Dendritic cell treated with granulocyte-macrophage colony-stimulating factor and Interleukin-4, amounts not matched to agents 40 ng/mL and 50 ng/mL, for 4 days (primary cell): ENCODE measurements around the gene ZFAND4.
A peak's percentile ranks its signal among the peaks of the same experiment; 100 is the strongest.
"Not testable (repeated sequence)": the region's sequence is repeated elsewhere in the genome, so short reads cannot be mapped to it uniquely, and the experiment has no call there.

Experiments used
- H3K27ac Mint-ChIP-seq: one replicate; pipeline ENCODE4 v1.8.0; 2022; ENCODE audit warnings: mild to moderate bottlenecking, mixed read lengths
- H3K27me3 Mint-ChIP-seq: one replicate; pipeline ENCODE4 v1.8.0; 2022; ENCODE audit warnings: mild to moderate bottlenecking, mixed read lengths
- H3K36me3 Mint-ChIP-seq: one replicate; pipeline ENCODE4 v1.8.0; 2022; ENCODE audit warnings: low read depth, mixed read lengths
- H3K4me1 Mint-ChIP-seq: one replicate; pipeline ENCODE4 v1.8.0; 2022; ENCODE audit warnings: low read depth, mixed read lengths
- H3K4me3 Mint-ChIP-seq: one replicate; pipeline ENCODE4 v1.8.0; 2022; ENCODE audit warnings: mild to moderate bottlenecking, moderate library complexity, mixed read lengths
- H3K9me3 Mint-ChIP-seq: one replicate; pipeline ENCODE4 v1.8.0; 2022; ENCODE audit warnings: mixed read lengths
- intact Hi-C: fragments of 100-400 bp; cut with micrococcal nuclease; formaldehyde crosslinking; loops from one replicate; pipeline ENCODE4 v1.15.0; 2022

ZFAND4 gene

GRCh38 chr10:45608052-45608451 is 64.5 kb downstream of the ZFAND4 start:
- Mint-ChIP-seq H3K4me1 (peaks cover 12% of the 10 kb centered on the region), H3K27ac (no peak overlapping the region), H3K9me3 (no peaks in the 10 kb centered on the region), H3K4me3 (no peak overlapping the region), H3K36me3 (peaks cover 18% of the 10 kb centered on the region), H3K27me3 (peaks cover 6% of the 10 kb centered on the region)
- intact Hi-C loops, result no loop called here

- H3K4me3 Mint-ChIP-seq, result no peak overlapping the region
- H3K9me3 Mint-ChIP-seq, result no peaks in the 10 kb centered on the region
- peaks cover 12% of the 10 kb centered on the region for H3K4me1 Mint-ChIP-seq
- H3K27ac Mint-ChIP-seq, result no peak overlapping the region
- peaks cover 11% of the 10 kb centered on the region for H3K27me3 Mint-ChIP-seq
- intact Hi-C loops, result no loop called here
- H3K36me3 Mint-ChIP-seq, result peaks cover 15% of the 10 kb centered on the region
Observed at GRCh38 chr10:45607276-45607675, 65.3 kb downstream of the ZFAND4 start.

- peaks cover 12% of the 10 kb centered on the region for H3K9me3 Mint-ChIP-seq
- H3K36me3 Mint-ChIP-seq, result no peaks in the 10 kb centered on the region
- peaks cover 40% of the 10 kb centered on the region for H3K27me3 Mint-ChIP-seq
- intact Hi-C loops, result no loop called here
- no peak overlapping the region for H3K27ac Mint-ChIP-seq
- no peak overlapping the region for H3K4me3 Mint-ChIP-seq
- peaks cover 15% of the 10 kb centered on the region for H3K4me1 Mint-ChIP-seq
Observed at GRCh38 chr10:45602836-45603235, 69.7 kb downstream of the ZFAND4 start.

- peaks cover 12% of the 10 kb centered on the region for H3K9me3 Mint-ChIP-seq
- H3K27me3 Mint-ChIP-seq, result peaks cover 40% of the 10 kb centered on the region
- intact Hi-C loops, result no loop called here
- H3K36me3 Mint-ChIP-seq, result no peaks in the 10 kb centered on the region
- H3K27ac Mint-ChIP-seq, result no peak overlapping the region
- H3K4me1 Mint-ChIP-seq, result peaks cover 11% of the 10 kb centered on the region
- no peak overlapping the region for H3K4me3 Mint-ChIP-seq
Observed at GRCh38 chr10:45602082-45602730, 70.4 kb downstream of the ZFAND4 start.

- H3K27ac Mint-ChIP-seq, intact Hi-C loops, H3K4me1 Mint-ChIP-seq, H3K36me3 Mint-ChIP-seq: not testable (repeated sequence)
- peak overlapping the region; percentile 53 for H3K4me3 Mint-ChIP-seq
- peaks cover 12% of the 10 kb centered on the region for H3K9me3 Mint-ChIP-seq
- peaks cover 44% of the 10 kb centered on the region for H3K27me3 Mint-ChIP-seq
Observed at GRCh38 chr10:45601254-45601930, 71.2 kb downstream of the ZFAND4 start.

- H3K9me3 Mint-ChIP-seq, result peaks cover 12% of the 10 kb centered on the region
- peak overlapping the region; percentile 53 for H3K4me3 Mint-ChIP-seq
- H3K4me1 Mint-ChIP-seq, H3K27ac Mint-ChIP-seq, H3K36me3 Mint-ChIP-seq, intact Hi-C loops: not testable (repeated sequence)
- peaks cover 46% of the 10 kb centered on the region for H3K27me3 Mint-ChIP-seq
Observed at GRCh38 chr10:45600337-45601253, 72.0 kb downstream of the ZFAND4 start.

GRCh38 chr10:45599646-45600045 is 72.9 kb downstream of the ZFAND4 start:
- H3K4me1 Mint-ChIP-seq, result peaks cover 16% of the 10 kb centered on the region
- no peak overlapping the region for H3K27ac Mint-ChIP-seq
- peaks cover 12% of the 10 kb centered on the region for H3K9me3 Mint-ChIP-seq
- intact Hi-C loops, result no loop called here
- no peaks in the 10 kb centered on the region for H3K36me3 Mint-ChIP-seq
- peaks cover 51% of the 10 kb centered on the region for H3K27me3 Mint-ChIP-seq
- no peak overlapping the region for H3K4me3 Mint-ChIP-seq

- H3K27ac Mint-ChIP-seq, result no peak overlapping the region
- H3K27me3 Mint-ChIP-seq, result peaks cover 50% of the 10 kb centered on the region
- peaks cover 16% of the 10 kb centered on the region for H3K4me1 Mint-ChIP-seq
- intact Hi-C loops, result no loop called here
- no peaks in the 10 kb centered on the region for H3K36me3 Mint-ChIP-seq
- H3K9me3 Mint-ChIP-seq, result peaks cover 12% of the 10 kb centered on the region
- no peak overlapping the region for H3K4me3 Mint-ChIP-seq
Observed at GRCh38 chr10:45599021-45599603, 73.5 kb downstream of the ZFAND4 start.

GRCh38 chr10:45596526-45596925 is 76.0 kb downstream of the ZFAND4 start:
- Mint-ChIP-seq H3K9me3 (peaks cover 12% of the 10 kb centered on the region), H3K36me3 (peaks cover 5% of the 10 kb centered on the region), H3K4me3 (no peak overlapping the region), H3K27ac (no peak overlapping the region), H3K27me3 (peaks cover 33% of the 10 kb centered on the region), H3K4me1 (peaks cover 39% of the 10 kb centered on the region)
- intact Hi-C loops, result no loop called here

- Mint-ChIP-seq H3K9me3 (peaks cover 14% of the 10 kb centered on the region), H3K27ac (peak overlapping the region; percentile 77), H3K4me3 (peak overlapping the region; percentile 81), H3K27me3 (peaks cover 15% of the 10 kb centered on the region), H3K36me3 (peaks cover 22% of the 10 kb centered on the region), H3K4me1 (peaks cover 43% of the 10 kb centered on the region)
- intact Hi-C loops, result loop anchor here (5.0 kb wide), 2 partner anchors 37 to 127 kb away; no protein-coding TSS in a partner anchor
Observed at GRCh38 chr10:45594276-45595157, 78.1 kb downstream of the ZFAND4 start.

- Mint-ChIP-seq H3K9me3 (peaks cover 9% of the 10 kb centered on the region), H3K4me1 (peaks cover 43% of the 10 kb centered on the region), H3K36me3 (peaks cover 27% of the 10 kb centered on the region), H3K4me3 (peak overlapping the region; percentile 81), H3K27ac (peak overlapping the region; percentile 77), H3K27me3 (peaks cover 11% of the 10 kb centered on the region)
- intact Hi-C loops, result loop anchor here (5.0 kb wide), 2 partner anchors 37 to 127 kb away; no protein-coding TSS in a partner anchor
Observed at GRCh38 chr10:45593938-45594275, 78.7 kb downstream of the ZFAND4 start.

- peaks cover 27% of the 10 kb centered on the region for H3K36me3 Mint-ChIP-seq
- H3K4me1 Mint-ChIP-seq, result peaks cover 43% of the 10 kb centered on the region
- intact Hi-C loops, result loop anchor here (5.0 kb wide), 2 partner anchors 36 to 126 kb away; no protein-coding TSS in a partner anchor
- H3K27ac Mint-ChIP-seq, result peak overlapping the region; percentile 77
- H3K4me3 Mint-ChIP-seq, result peak overlapping the region; percentile 81
- peaks cover 11% of the 10 kb centered on the region for H3K27me3 Mint-ChIP-seq
- peaks cover 8% of the 10 kb centered on the region for H3K9me3 Mint-ChIP-seq
Observed at GRCh38 chr10:45592926-45593325, 79.6 kb downstream of the ZFAND4 start.

GRCh38 chr10:45592432-45592831 is 80.1 kb downstream of the ZFAND4 start:
- Mint-ChIP-seq H3K4me3 (peak overlapping the region; percentile 30), H3K27ac (no peak overlapping the region), H3K27me3 (peaks cover 11% of the 10 kb centered on the region), H3K36me3 (peaks cover 27% of the 10 kb centered on the region), H3K9me3 (peaks cover 8% of the 10 kb centered on the region), H3K4me1 (peaks cover 43% of the 10 kb centered on the region)
- intact Hi-C loops, result loop anchor here (5.0 kb wide), 2 partner anchors 35 to 125 kb away; no protein-coding TSS in a partner anchor
